PC-3 (cell line): ENCODE data around the gene CCL20.

ENCODE experiments used
- CTCF ChIP-seq: fragments of 300-600 bp; sonication (generic); conservative IDR thresholded peaks from 2 replicates; pipeline ENCODE4 v1.5.1; 2017; ENCODE audit warnings: antibody characterized with exemption, low read depth, mild to moderate bottlenecking, low read length
- EZH2 ChIP-seq: fragments of 300-600 bp; sonication (generic); IDR thresholded peaks from one replicate; pipeline ENCODE4 v1.6.1; 2017; ENCODE audit warnings: antibody characterized with exemption, mild to moderate bottlenecking, low read length; ENCODE audit not compliant: unreplicated experiment

- no peak for TF ChIP-seq EZH2
- no peak for TF ChIP-seq CTCF
These were observed 41.4 kb upstream of the CCL20 start for GRCh38 chr2:227772197-227772661.
